GM12891 (cell line): ENCODE data around the gene SLAMF9.
A peak's percentile ranks its signal among the peaks of the same experiment; 100 is the strongest.

ENCODE experiments used
- DNase-seq: peaks from one replicate; pipeline ENCODE4 v3.0.0; 2011; ENCODE audit warnings: low spot score; ENCODE audit not compliant: insufficient read length
- FAIRE-seq: peaks from 2 replicates; lab custom pipeline; 2011; peaks lifted over from hg19 to GRCh38; lab: Jason Lieb, UNC
- PAX5 ChIP-seq: IDR thresholded peaks from 2 replicates; pipeline ENCODE4 v1.6.1; 2011; ENCODE audit warnings: low read length, moderate library complexity, mild to moderate bottlenecking; ENCODE audit not compliant: insufficient read depth, severe bottlenecking
- POLR2A ChIP-seq: IDR thresholded peaks from 2 replicates; pipeline ENCODE4 v1.6.1; 2011; ENCODE audit warnings: low read depth, low read length, control low read depth
- POLR2AphosphoS5 ChIP-seq: IDR thresholded peaks from 2 replicates; pipeline ENCODE4 v1.6.1; 2011; ENCODE audit warnings: low read depth, low read length, control low read depth
- POU2F2 ChIP-seq: IDR thresholded peaks from 2 replicates; pipeline ENCODE4 v1.6.1; 2011; ENCODE audit warnings: low read depth, mild to moderate bottlenecking, control low read depth, low read length, moderate library complexity
- SPI1 ChIP-seq: IDR thresholded peaks from 2 replicates; pipeline ENCODE4 v1.6.1; 2011; ENCODE audit warnings: low read depth, low read length, control low read depth
- TAF1 ChIP-seq: IDR thresholded peaks from 2 replicates; pipeline ENCODE4 v1.6.1; 2011; ENCODE audit warnings: low read depth, low read length, control low read depth

Gene SLAMF9

GRCh38 chr1:159943908-159944622 lies 10.0 kb downstream of the SLAMF9 start:
- FAIRE-seq (no peak), DNase-seq (no peak)
- no peak for TF ChIP-seq POLR2A
- TF ChIP-seq TAF1: no peak
- no peak for TF ChIP-seq PAX5
- no peak for TF ChIP-seq POLR2AphosphoS5
- no peak for TF ChIP-seq SPI1
- no peak for TF ChIP-seq POU2F2

GRCh38 chr1:159943278-159943640 lies 10.8 kb downstream of the SLAMF9 start:
- no peak for DNase-seq
- no peak for FAIRE-seq
- TF ChIP-seq TAF1: no peak
- no peak for TF ChIP-seq POLR2A

- no peak for FAIRE-seq
- TF ChIP-seq PAX5 (no peak), POLR2A (no peak), POLR2AphosphoS5 (no peak), SPI1 (no peak), POU2F2 (no peak), TAF1 (no peak)
- DNase-seq: no peak
Observed at GRCh38 chr1:159942632-159943277, 11.3 kb downstream of the SLAMF9 start.

GRCh38 chr1:159941591-159942560 lies 12.2 kb downstream of the SLAMF9 start:
- FAIRE-seq: no peak
- no peak for TF ChIP-seq TAF1
- TF ChIP-seq POU2F2: no peak
- no peak for TF ChIP-seq POLR2AphosphoS5
- TF ChIP-seq SPI1: no peak
- no peak for TF ChIP-seq POLR2A
- no peak for TF ChIP-seq PAX5
- no peak for DNase-seq

- TF ChIP-seq SPI1 (no peak), POLR2A (no peak), POU2F2 (no peak), TAF1 (no peak), POLR2AphosphoS5 (no peak), PAX5 (no peak)
- no peak for FAIRE-seq
- DNase-seq: no peak
Observed at GRCh38 chr1:159941141-159941540, 12.9 kb downstream of the SLAMF9 start.

- TF ChIP-seq POLR2AphosphoS5 (no peak), SPI1 (no peak), TAF1 (no peak), POU2F2 (no peak), PAX5 (no peak), POLR2A (no peak)
- DNase-seq (no peak), FAIRE-seq (no peak)
Observed at GRCh38 chr1:159940006-159940620, 13.9 kb downstream of the SLAMF9 start.

- no peak for TF ChIP-seq POLR2AphosphoS5
- no peak for TF ChIP-seq POU2F2
- no peak for TF ChIP-seq PAX5
- no peak for TF ChIP-seq POLR2A
- no peak for TF ChIP-seq SPI1
- no peak for TF ChIP-seq TAF1
- DNase-seq (no peak), FAIRE-seq (no peak)
Observed at GRCh38 chr1:159939678-159940002, 14.4 kb downstream of the SLAMF9 start.

GRCh38 chr1:159938905-159939677 lies 14.9 kb downstream of the SLAMF9 start:
- FAIRE-seq (no peak), DNase-seq (no peak)
- TF ChIP-seq POLR2A: no peak
- TF ChIP-seq POU2F2: no peak
- no peak for TF ChIP-seq SPI1
- no peak for TF ChIP-seq TAF1
- TF ChIP-seq PAX5: no peak
- TF ChIP-seq POLR2AphosphoS5: no peak

GRCh38 chr1:159938211-159938852 lies 15.7 kb downstream of the SLAMF9 start:
- DNase-seq: no peak
- peak; percentile 75 for FAIRE-seq

More at GRCh38 chr1:159938211-159938852, 15.7 kb downstream of the SLAMF9 start:
- no peak for TF ChIP-seq POU2F2
- no peak for TF ChIP-seq PAX5
- TF ChIP-seq TAF1: no peak
- TF ChIP-seq POLR2AphosphoS5: no peak
- no peak for TF ChIP-seq SPI1
- no peak for TF ChIP-seq POLR2A
